ENCODE data around the gene PIPOX. TPM values are rescaled to one million over a fixed set of nuclear protein-coding genes. Genes with fewer than 3 reads are reported as not detected.

Gene PIPOX
- total and polyA plus RNA-seq, 2 of the 8 experiments (the other 6 are each of a cell fraction or from before 2014, with no cell fraction given): 57.2 to 99.6 TPM

- TF ChIP-seq SIN3A (conservative IDR thresholded peaks at IDR 0.05 in 1 of 2, IDR thresholded peaks at IDR 0.05 in 1 of 2; ENCODE audit: low read depth in 1 of 2, low read length in 2 of 2) (peak; percentile 97 to 98), MAFK (IDR thresholded peaks at IDR 0.05; ENCODE audit: low read depth, low read length) (peak; percentile 86), KDM4A (IDR thresholded peaks at IDR 0.05; ENCODE audit: low read depth, low read length, severe bottlenecking) (no peak), POLR2AphosphoS5 (IDR thresholded peaks at IDR 0.05; ENCODE audit: low read depth, low read length) (no peak)
These were observed 36.9 kb upstream of the PIPOX start, which contains the start of gene SEZ6 (continued) for GRCh38 chr17:29005936-29006511.
